K562 (cell line): ENCODE measurements around the gene FAM193A. TPM values are rescaled to one million over a fixed set of nuclear protein-coding genes. Genes with fewer than 3 reads are reported as not detected.

Experiments
- ATAC-seq: fragments of 200-7000 bp; cut with Tn5 transposase; 3 replicates; pipeline ENCODE4 v1.9.1; 2020; ENCODE audit warnings: moderate library complexity
- BruUV-seq: library from RNA; stranded (reverse); fragments of 400-500 nt; replicated peaks from 2 replicates; lab custom pipeline; 2021; lab: Mats Ljungman, UMichigan
- CTCF ChIA-PET: fragments of 300-600 bp; formaldehyde crosslinking; extraction: SDS; loops from one replicate; lab custom pipeline; 2021; ENCODE audit warnings: low intra/inter-chr PET ratio; lab: Yijun Ruan, JAX
- POLR2A ChIA-PET: fragments of 300-600, 350-650 bp; sonication (Branson Sonifier 250); formaldehyde crosslinking; extraction: SDS; loops from one replicate; lab custom pipeline; 2021; ENCODE audit warnings: antibody characterized with exemption, inconsistent platforms; lab: Yijun Ruan, JAX
- DNase-seq, 4 experiments: peaks; one replicate each; pipeline versions ENCODE4 v3.0.0 to v3.0.0-alpha.2; 2011 to 2018; ENCODE audit warnings: low spot score in 3 of 4, mixed read lengths in 3 of 4; ENCODE audit errors: extremely low read depth in 1 of 4
- FAIRE-seq: peaks from 2 replicates; lab custom pipeline; 2011; peaks lifted over from hg19 to GRCh38; lab: Jason Lieb, UNC
- H2AFZ ChIP-seq: 2 replicates; pipeline ENCODE4 v1.6.0; 2011; ENCODE audit warnings: low read depth, low read length, control low read depth, inconsistent platforms
- H3K27ac ChIP-seq: fragments of 200-600 bp; 3 replicates; pipeline ENCODE4 v1.8.0; 2011; ENCODE audit warnings: low read depth, mild to moderate bottlenecking, control low read depth, inconsistent platforms, low read length, moderate library complexity, mixed read lengths; ENCODE audit errors: extremely low read depth
- H3K27me3 ChIP-seq, 2 experiments: fragments of 300-600 bp in 1 of 2; 2 replicates in 1 of 2; 3 replicates in 1 of 2; pipeline versions ENCODE4 v1.6.0 to v1.8.0; 2011; ENCODE audit warnings: inconsistent platforms in 2 of 2, low read length in 2 of 2, mild to moderate bottlenecking in 1 of 2, mixed read lengths in 1 of 2, moderate library complexity in 1 of 2; ENCODE audit not compliant: control insufficient read depth in 2 of 2, insufficient read depth in 2 of 2
- H3K36me3 ChIP-seq: fragments of 300-600 bp; 3 replicates; pipeline ENCODE4 v1.8.0; 2011; ENCODE audit warnings: mild to moderate bottlenecking, low read length, inconsistent platforms; ENCODE audit not compliant: control insufficient read depth, insufficient read depth
- H3K4me1 ChIP-seq, 2 experiments: fragments of 200-600 bp in 1 of 2; replicated peaks in 1 of 2; 2 replicates in 1 of 2; 3 replicates in 1 of 2; pipeline versions ENCODE4 v1.5.1 to v1.8.0; 2011; ENCODE audit warnings: inconsistent platforms in 2 of 2, low read length in 2 of 2, mild to moderate bottlenecking in 1 of 2, mixed read lengths in 1 of 2, moderate library complexity in 1 of 2; ENCODE audit not compliant: control insufficient read depth in 2 of 2, insufficient read depth in 2 of 2
- H3K4me2 ChIP-seq: 2 replicates; pipeline ENCODE4 v1.6.1; 2011; ENCODE audit warnings: low read length, control low read depth, inconsistent platforms, mixed read lengths; ENCODE audit not compliant: insufficient read depth
- H3K4me3 ChIP-seq: fragments of 200-600 bp; sonication (generic), shearing (Covaris generic); 2 replicates; pipeline ENCODE4 v1.5.1; 2016; ENCODE audit warnings: control low read depth, inconsistent platforms
- H3K79me2 ChIP-seq: fragments of 200-600 bp; 3 replicates; pipeline ENCODE4 v1.8.0; 2011; ENCODE audit warnings: low read length, inconsistent platforms; ENCODE audit not compliant: control insufficient read depth, insufficient read depth
- H3K9ac ChIP-seq, 2 experiments: 2 replicates each; pipeline versions ENCODE4 v1.6.0 to v1.6.1; 2011; ENCODE audit warnings: low read depth in 2 of 2, low read length in 2 of 2, control low read depth in 1 of 2, inconsistent platforms in 1 of 2, mild to moderate bottlenecking in 1 of 2, mixed read lengths in 1 of 2; ENCODE audit not compliant: insufficient read depth in 1 of 2
- H3K9me1 ChIP-seq: one replicate; pipeline ENCODE4 v1.6.0; 2011; ENCODE audit warnings: inconsistent platforms, mild to moderate bottlenecking, low read length, moderate library complexity; ENCODE audit not compliant: control insufficient read depth, insufficient read depth
- H3K9me3 ChIP-seq: replicated peaks from 2 replicates; pipeline ENCODE4 v1.5.1; 2011; ENCODE audit warnings: low read depth, low read length, inconsistent platforms; ENCODE audit not compliant: control insufficient read depth, insufficient read depth
- H4K20me1 ChIP-seq: replicated peaks from 2 replicates; pipeline ENCODE4 v1.6.1; 2011; ENCODE audit warnings: low read length, inconsistent platforms, mixed read lengths; ENCODE audit not compliant: control insufficient read depth, insufficient read depth
- C11orf30 ChIP-seq: fragments of 450-650 bp; IDR thresholded peaks from 2 replicates; pipeline ENCODE4 v1.6.1; 2016; ENCODE audit warnings: low read depth, mild to moderate bottlenecking
- COPS2 ChIP-seq: fragments of 450-650 bp; conservative IDR thresholded peaks from 2 replicates; pipeline ENCODE4 v1.6.1; 2016; ENCODE audit warnings: mild to moderate bottlenecking, moderate library complexity
- CTCF ChIP-seq, 3 experiments: IDR thresholded peaks in 2 of 3; conservative IDR thresholded peaks in 1 of 3; 2 replicates each; pipeline ENCODE4 v1.5.1; 2011 to 2012; ENCODE audit warnings: low read length in 3 of 3, mild to moderate bottlenecking in 3 of 3, control low read depth in 2 of 3, improper control_type of control experiment in 1 of 3, inconsistent platforms in 1 of 3, low read depth in 1 of 3, mixed read lengths in 1 of 3, moderate library complexity in 1 of 3; ENCODE audit not compliant: insufficient read depth in 2 of 3
- GTF2E2 ChIP-seq: fragments of 200-800 bp; sonication (Bioruptor generic); IDR thresholded peaks from 2 replicates; pipeline ENCODE4 v1.6.1; 2016; ENCODE audit warnings: missing genetic modification characterization, missing compliant biosample characterization
- MXD1 ChIP-seq: fragments of 250-450 bp; sonication (Bioruptor Pico); IDR thresholded peaks from 2 replicates; pipeline ENCODE4 v1.8.0; 2021; ENCODE audit warnings: borderline replicate concordance, mild to moderate bottlenecking, moderate library complexity; ENCODE audit not compliant: poor library complexity, severe bottlenecking
- NCOR1 ChIP-seq: fragments of 450-650 bp; IDR thresholded peaks from 2 replicates; pipeline ENCODE4 v1.6.1; 2016; ENCODE audit warnings: mild to moderate bottlenecking, moderate library complexity
- NEUROD1 ChIP-seq: fragments of 150-350 bp; IDR thresholded peaks from 2 replicates; pipeline ENCODE4 v1.6.1; 2014; ENCODE audit warnings: borderline replicate concordance, low read length, low read depth; ENCODE audit not compliant: partially characterized antibody
- NRF1 ChIP-seq, 2 experiments: fragments of 450-650 bp; IDR thresholded peaks in 1 of 2; conservative IDR thresholded peaks in 1 of 2; 2 replicates each; pipeline ENCODE4 v1.6.1; 2014; ENCODE audit warnings: mild to moderate bottlenecking in 2 of 2
- PHF20 ChIP-seq: fragments of 450-650 bp; IDR thresholded peaks from 2 replicates; pipeline ENCODE4 v1.6.1; 2018; ENCODE audit not compliant: partially characterized antibody
- SRSF9 ChIP-seq: fragments of 200-400 bp; formaldehyde crosslinking; IDR thresholded peaks from 2 replicates; pipeline ENCODE4 v1.6.1; 2017; ENCODE audit warnings: low read depth, low read length, borderline replicate concordance
- TAF15 ChIP-seq: fragments of 200-400 bp; formaldehyde crosslinking; IDR thresholded peaks from 2 replicates; pipeline ENCODE4 v1.6.1; 2017; ENCODE audit warnings: mild to moderate bottlenecking, low read depth, low read length, moderate library complexity
- TARDBP ChIP-seq: fragments of 450-650 bp; IDR thresholded peaks from 2 replicates; pipeline ENCODE4 v1.6.1; 2016
- ZBTB34 ChIP-seq: fragments of 250-450 bp; sonication (Bioruptor Pico); IDR thresholded peaks from 2 replicates; pipeline ENCODE4 v1.8.0; 2021; ENCODE audit warnings: mild to moderate bottlenecking, moderate library complexity
- ZNF232 ChIP-seq: sonication (generic); formaldehyde crosslinking; IDR thresholded peaks from 2 replicates; pipeline ENCODE4 v1.8.0; 2022; ENCODE audit warnings: mild to moderate bottlenecking, missing genetic modification reagents
- ZNF778 ChIP-seq: fragments of 450-650 bp; formaldehyde crosslinking; IDR thresholded peaks from 2 replicates; pipeline ENCODE4 v1.4.0; 2020; ENCODE audit warnings: mild to moderate bottlenecking, moderate library complexity
- WGBS: fragments of 100-300 bp; shearing (Covaris generic); methylation state at CpG from one replicate; pipeline ENCODE4 v1.1.6; 2016; ENCODE audit warnings: low coverage, mixed read lengths; ENCODE audit not compliant: insufficient coverage; ENCODE audit errors: missing lambda C conversion rate; 5-methylcytosine and 5-hydroxymethylcytosine counted together
- in situ Hi-C: fragments of 300-500 bp; cut with MboI; formaldehyde crosslinking; loops from 4 replicates; pipeline ENCODE4 v1.15.0; 2018; ENCODE audit warnings: inconsistent platforms, mixed read lengths
- intact Hi-C: fragments of 100-400 bp; cut with micrococcal nuclease; formaldehyde crosslinking; loops from 2 replicates; pipeline ENCODE4 v1.14.2; 2022
- polyA plus RNA-seq, 8 experiments: library from polyadenylated mRNA; depleted of rRNA in 4 of 8; stranded (reverse) in 5 of 8; unstranded in 3 of 8; fragments of >200 nt; fragmentation: Nextera tagmentation in 2 of 8; fragmentation: Illumina TruSeq in 1 of 8; extraction: Ambion mirVana in 2 of 8; extraction: Trizol in 1 of 8; gene quantifications; 2 replicates each; pipeline versions ENCODE4 v1.2.1 to v1.2.3, GENCODE V29; 2011 to 2014; ENCODE audit warnings: inconsistent platforms in 1 of 8, missing spikeins in 1 of 8
- total RNA-seq, 7 experiments: library from RNA; depleted of rRNA in 6 of 7; stranded (reverse); fragments of >200 nt in 6 of 7; fragmentation: Illumina TruSeq in 2 of 7; extraction: Trizol in 2 of 7; gene quantifications; 2 replicates each; pipeline versions ENCODE4 v1.2.1 to v1.2.3, GENCODE V29; 2011 to 2021; ENCODE audit warnings: low replicate concordance in 1 of 7

FAM193A gene
- total and polyA plus RNA-seq, 9 of the 15 experiments (the other 6 are each of a cell fraction or from before 2014, with no cell fraction given): 0.46 to 24.6 (median 9.6) TPM

- Histone ChIP-seq H3K27ac (no peak overlapping the region), H4K20me1 (no peaks in the 10 kb centered on the region), H3K9ac (no peak overlapping the region), H2AFZ (no peak overlapping the region), H3K4me1 (peaks cover 2 to 12% of the 10 kb centered on the region in 2 experiments; a peak in 4 of 5 replicates), H3K4me3 (no peak overlapping the region), H3K36me3 (peaks cover 24% of the 10 kb centered on the region; the same call in 2 of the 3 replicates), H3K27me3 (no peaks in the 10 kb centered on the region), H3K79me2 (no peaks in the 10 kb centered on the region), H3K4me2 (no peak overlapping the region), H3K9me1 (no peaks in the 10 kb centered on the region), H3K9me3 (no peaks in the 10 kb centered on the region)
- DNase-seq (no peak), FAIRE-seq (no peak), ATAC-seq (no peak)
- POLR2A ChIA-PET: interaction anchor here (1.0 kb wide), 1 partner anchor 35 kb away, joined by 3 read pairs; no protein-coding TSS in a partner anchor
- no TSS peak for BruUV-seq
- CTCF ChIA-PET: no interaction called here
- in situ Hi-C loops: no loop called here
- TF ChIP-seq PHF20 (no peak), SRSF9 (no peak), NRF1 (conservative IDR thresholded peaks at IDR 0.05 in 1 of 2, IDR thresholded peaks at IDR 0.05 in 1 of 2) (no peak), NCOR1 (no peak), MXD1 (no peak), TARDBP (no peak), CTCF (IDR thresholded peaks at IDR 0.05 in 2 of 3, conservative IDR thresholded peaks at IDR 0.05 in 1 of 3; ENCODE audit: insufficient read depth in 2 of 3, low read depth in 1 of 3, low read length in 3 of 3) (no peak), COPS2 (no peak), ZNF778 (no peak), GTF2E2 (tag) (no peak), TAF15 (no peak), C11orf30 (no peak), ZBTB34 (CRISPR knock-in tag) (no peak), NEUROD1 (no peak), ZNF232 (CRISPR knock-in tag) (no peak)
- WGBS: 75% methylated on average over 1 of the region's 1 CpG
- intact Hi-C loops: no loop called here
These were observed 198.2 kb downstream of the FAM193A start for GRCh38 chr4:2734612-2735011.
